GM21723 (cell line): Measurements from ENCODE around the gene MXRA8.

Source experiments
- ATAC-seq: cut with Tn5 transposase; IDR thresholded peaks from one replicate; pipeline ENCODE4 v1.9.1; 2021; ENCODE audit warnings: mild to moderate bottlenecking, moderate library complexity; ENCODE audit not compliant: unreplicated experiment

Gene MXRA8

DNA sequence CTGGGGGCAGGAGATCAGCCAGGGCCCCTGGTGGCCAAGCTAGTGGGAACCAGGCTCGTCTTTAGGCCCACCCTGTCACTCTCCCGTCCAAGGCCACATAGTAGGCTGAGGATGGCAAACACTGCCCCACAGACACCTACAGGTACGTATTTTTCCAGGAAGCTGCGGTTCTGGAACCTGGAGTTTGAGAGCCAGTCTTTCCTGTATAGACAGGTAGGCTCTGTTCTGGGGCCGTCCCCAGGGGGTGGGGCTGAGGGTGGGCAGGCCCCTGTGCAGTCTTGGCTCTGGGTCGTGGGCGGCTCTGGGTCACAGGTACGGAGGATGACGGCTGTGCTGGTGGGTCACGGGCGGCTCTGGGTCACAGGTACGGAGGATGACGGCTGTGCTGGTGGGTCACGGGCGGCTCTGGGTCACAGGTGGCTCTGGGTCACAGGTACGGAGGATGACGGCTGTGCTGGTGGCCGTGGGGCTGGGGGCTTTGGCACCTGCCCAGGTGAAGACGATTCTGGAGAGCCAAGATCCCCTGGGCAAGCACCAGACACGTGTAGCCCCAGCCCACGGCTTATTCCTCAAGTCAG is 47.8 kb downstream of the MXRA8 start:
- no peak for ATAC-seq

DNA sequence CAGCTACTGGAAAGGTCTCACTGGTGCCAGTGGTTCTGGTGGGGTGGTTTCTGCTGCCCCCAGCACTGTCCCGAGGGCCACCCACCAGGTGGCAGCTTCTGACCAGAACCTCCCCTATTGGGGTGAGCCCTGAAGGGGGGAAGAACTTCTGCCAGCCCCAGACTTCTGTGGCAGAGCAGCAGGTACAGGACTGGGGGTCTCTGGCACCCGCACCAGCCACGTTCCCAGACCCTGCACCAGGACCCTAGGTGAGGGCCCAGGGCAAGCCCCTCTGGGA is 48.3 kb downstream of the MXRA8 start:
- ATAC-seq = no peak

DNA sequence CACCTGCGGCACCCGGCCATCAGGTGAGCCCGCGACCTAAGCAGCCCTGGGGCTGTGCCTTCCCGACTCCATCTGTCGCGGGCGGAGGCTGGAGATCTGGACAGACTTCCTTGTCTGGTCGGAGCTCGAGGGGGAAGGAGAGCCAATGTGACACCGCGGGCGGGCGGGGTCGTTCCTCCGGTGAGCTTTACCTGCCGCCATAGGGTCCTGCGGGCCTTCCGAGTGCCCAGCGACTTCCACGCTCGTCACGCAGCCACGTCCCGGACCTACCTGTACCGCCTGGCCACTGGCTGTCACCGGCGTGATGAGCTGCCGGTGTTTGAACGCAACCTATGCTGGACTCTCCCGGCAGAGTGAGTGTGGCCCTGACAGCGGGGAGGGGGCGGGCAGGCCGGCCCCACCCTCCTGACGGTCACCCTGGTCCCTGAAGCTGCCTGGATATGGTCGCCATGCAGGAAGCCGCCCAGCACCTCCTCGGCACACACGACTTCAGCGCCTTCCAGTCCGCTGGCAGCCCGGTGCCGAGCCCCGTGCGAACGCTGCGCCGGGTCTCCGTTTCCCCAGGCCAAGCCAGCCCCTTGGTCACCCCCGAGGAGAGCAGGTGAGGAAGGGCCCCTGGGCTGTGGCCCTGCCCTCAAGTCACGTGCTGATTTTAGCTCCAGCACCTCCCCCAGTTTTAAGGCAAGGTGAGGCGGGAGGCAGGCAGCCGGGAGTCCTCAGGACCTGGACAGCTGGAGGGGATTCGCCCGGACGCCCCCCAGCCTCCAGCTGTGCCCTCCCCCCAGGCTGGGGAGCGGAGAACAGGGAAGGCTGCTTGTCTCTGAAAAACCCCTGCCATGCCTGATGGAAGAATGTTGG is 48.9 kb downstream of the MXRA8 start:
- no peak for ATAC-seq

DNA sequence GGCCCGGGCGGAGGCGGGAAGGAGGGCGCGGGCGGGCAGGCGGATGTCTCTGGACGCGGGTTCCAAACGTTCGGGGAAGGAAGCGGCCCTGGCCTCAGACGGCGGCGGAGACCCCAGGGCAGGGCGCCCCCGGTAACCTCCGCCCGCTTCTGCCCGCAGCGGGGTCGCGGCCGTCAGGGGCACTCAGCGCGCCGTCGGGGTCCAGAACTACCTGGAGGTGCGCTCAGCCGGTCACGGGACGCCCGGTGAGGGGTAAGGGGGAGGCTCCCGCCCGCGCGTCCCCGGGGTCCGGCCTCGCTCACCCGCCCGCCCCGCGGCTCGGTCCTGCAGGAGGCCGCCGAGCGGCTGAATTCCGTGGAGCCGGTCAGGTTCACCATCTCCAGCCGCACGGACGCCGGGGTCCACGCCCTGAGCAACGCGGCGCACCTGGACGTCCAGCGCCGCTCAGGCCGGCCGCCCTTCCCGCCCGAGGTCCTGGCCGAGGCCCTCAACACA is 49.6 kb downstream of the MXRA8 start:
- no peak for ATAC-seq

DNA sequence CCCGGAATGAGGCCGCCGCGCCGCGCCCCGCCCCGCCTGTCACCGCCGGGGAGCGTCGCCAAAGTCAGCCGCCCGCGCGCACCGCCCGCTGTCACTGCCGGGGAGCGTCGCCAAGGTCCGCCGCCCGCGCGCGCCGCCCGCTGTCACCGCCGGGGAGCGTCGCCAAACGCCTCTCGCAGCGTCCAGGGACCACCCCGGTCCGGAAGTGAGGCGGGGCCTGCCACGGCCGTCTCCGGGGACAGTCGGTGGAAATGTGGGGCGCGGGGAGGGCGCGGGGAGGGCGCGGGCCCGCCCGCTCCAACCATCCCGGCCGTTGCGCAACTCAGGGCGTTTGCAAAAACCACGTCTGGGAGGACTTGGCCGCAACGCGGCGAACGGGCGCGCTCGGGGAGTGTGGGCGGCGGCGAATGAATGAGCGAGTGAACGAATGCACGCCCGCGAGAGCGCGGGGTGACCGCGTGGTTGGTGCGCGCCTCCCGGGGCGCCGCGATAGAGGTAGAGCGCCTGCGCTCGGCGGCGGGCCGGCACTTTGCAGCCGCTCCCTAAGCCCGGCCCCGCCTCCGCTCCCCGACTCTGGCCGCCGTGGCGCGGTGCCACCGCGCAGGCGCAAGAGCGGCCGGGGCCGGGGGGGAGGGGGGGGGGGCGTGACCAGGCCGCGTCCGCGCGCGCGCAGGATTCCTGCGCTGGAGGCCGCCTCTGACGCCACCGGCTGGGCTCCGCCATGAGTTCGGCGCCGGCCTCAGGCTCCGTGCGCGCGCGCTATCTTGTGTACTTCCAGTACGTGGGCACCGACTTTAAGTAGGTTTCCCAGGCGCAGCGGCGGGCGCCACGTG is 50.2 kb downstream of the MXRA8 start, which contains the start of the genes ACAP3 and PUSL1:
Gene ACAP3, minus strand, starts transcription at position 8 of the 833 bp plus-strand sequence. CDS start 115 bp downstream, outside the sequence.
Gene PUSL1, plus strand, starts transcription at position 675 of the 833 bp plus-strand sequence. Its CDS starts 47 bp downstream, at position 722.
- peak; percentile 61 for ATAC-seq

DNA sequence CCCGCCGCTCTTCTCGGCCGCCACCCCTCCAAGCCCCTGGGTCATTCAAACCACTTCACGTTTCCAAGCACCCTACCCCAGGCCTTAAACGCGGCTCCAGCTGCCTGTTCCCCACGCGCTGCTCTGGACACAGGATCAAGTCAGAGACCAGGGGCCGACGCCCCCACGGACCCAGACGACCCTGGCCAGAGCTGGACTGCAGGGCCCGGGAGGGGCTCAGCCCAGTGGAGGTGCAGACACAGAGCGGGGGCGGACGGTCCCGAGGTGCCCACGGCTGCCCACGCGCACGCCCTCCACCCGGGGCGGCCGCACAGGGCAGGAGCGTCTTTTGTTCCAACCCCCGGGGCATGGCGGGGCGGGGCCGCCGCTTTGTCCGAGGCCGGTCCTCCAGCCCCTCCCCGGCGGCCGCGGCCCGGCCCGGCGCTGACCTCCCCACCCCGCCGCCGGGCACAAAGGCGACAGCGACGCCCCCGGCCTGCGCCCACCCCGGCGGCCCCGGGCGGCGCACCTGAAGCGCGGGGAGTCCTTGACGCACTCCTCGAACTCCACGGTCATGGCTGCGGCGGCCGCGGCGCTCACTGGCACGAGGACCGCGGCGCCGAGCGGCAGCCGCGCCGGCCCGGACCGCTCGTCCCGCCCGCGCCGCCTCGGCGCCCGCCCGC is 51.0 kb downstream of the MXRA8 start:
- ATAC-seq = peak; percentile 1

DNA sequence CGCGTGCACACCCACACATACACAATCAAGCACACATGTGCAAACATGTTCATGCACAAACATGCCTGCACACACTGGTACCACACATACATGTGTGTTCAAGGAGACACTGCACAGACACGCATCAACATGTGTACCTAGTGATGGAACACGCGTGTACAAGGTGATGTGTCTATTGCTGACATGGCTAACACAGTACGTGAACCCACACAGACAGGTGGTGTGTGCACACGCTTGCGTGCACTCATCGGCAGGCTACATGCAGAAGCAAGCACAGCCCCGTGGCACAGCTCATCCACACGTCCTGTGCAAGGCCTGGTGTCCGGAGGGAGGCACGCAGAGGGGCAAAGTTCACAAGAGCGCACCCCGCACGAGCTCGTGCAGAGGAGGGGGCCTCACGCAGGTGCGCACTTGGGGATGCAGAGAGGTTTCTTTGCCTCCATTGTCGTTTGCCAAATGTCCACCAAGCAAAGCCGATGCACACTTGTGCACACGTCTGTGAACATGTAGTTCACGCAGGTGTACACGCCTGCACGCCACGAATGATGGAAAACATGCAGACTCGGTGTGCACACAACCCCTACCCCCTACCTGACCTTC is 51.6 kb downstream of the MXRA8 start:
- ATAC-seq = no peak

DNA sequence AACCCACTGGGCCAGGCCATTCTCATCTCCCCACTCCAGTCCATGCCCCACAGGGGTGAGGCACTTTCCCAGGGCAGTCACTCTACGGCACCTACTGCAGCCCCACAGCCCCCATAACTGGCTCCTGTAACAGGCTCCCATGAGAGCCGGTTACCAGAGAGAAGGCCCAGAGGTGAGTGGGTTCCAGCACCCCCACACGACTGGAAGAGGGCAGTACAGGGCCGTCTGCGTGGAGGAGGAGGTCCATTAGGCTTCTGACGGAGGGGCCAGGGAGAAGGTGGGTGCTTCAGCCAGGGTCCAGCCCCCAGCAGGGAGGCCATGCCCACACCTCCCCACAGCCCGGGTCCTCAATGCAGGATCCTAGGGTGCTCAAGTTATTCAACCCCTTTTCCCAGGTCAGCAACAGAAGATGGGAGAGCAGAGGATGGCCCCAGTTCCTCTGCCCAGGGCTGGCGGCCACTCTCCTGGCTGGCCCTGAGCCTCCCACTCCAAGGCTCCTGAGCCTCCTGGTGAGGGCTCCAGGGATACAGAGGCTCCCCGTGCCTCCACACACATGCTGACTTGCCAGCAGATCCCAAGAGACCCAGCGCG is 52.2 kb downstream of the MXRA8 start:
- ATAC-seq = no peak

DNA sequence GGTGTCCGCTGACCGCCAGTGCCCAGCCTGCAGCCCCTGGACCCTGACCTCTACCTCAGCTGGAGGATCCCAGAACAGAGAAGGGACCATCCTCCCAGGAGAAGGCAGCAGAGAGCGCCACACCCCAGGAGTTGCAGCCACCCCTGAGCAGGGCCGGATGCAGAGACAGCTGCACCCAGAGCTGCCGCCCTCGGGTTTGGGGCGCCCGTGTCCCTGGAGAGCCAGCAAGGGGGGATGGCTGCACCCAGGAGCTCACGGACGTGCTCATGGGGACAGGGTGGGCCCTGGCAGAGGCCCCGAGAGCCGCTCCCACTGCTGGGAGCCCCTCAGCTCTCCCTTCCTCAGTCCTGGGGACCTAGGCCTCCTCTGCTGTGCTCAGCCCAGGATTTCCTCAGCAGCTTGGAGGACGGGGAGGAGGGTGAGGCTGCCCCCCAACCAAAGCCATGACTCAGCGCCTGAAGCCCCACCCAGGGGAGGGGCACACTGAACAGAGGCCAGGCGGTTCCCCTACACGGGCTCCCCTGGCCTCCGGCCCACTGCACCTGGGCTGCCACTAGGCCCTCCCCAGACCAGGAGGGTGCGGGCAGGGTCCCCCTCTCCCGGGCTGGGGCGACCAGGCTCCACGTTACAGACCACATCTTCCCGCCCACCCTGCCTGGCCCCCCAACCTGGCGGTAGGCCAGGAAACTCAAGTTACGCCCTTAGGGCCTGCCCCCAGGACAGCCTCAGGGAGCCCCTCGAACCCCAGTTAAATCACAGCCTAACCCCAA is 52.9 kb downstream of the MXRA8 start:
- no peak for ATAC-seq

DNA sequence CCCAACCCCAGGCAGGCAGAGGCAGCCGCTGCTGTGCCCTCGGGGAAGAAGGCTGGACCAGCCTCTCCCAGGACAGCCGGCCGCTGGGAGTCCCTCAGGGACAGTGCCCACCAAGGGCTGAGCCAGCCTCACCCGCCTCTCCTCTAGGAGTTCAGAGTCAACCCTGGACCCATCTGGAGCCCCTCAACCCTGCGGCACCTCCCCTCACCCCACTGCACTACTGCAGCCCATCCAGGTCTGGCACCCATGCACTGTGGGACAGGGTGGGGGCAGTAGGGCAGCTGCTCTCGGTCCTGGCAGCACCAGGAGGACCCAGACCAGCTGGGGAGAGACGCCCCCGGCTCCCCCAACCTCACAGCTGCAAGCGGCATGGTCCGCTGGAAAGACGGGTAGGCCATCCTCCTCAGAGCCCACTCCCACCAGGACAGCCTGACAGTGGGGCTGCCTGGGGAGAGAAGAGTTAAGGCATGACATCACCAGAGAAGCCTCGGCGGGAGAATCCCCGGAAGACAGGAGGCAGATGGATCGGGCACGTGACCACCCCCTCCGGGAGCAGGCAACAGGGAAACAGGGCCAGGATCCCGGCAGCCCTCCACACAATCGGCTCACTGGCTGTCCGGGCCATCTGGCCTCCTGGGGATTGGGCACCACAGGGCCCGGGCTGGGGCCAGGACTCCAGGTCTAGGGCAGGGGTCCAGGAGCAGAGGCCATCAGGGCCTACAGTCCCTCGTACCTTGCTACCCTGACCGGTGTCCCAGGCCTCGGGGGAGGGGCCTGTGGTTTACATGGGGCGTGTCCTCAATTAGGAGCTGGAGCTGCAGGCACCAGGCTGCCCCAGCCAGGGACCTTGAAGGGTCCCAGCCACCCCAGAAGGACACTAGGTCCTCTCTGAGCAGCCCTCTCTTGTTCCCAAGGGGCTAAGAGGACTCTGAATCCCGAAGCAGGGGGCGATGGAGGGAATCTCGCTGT is 53.7 kb downstream of the MXRA8 start:
- no peak for ATAC-seq

DNA sequence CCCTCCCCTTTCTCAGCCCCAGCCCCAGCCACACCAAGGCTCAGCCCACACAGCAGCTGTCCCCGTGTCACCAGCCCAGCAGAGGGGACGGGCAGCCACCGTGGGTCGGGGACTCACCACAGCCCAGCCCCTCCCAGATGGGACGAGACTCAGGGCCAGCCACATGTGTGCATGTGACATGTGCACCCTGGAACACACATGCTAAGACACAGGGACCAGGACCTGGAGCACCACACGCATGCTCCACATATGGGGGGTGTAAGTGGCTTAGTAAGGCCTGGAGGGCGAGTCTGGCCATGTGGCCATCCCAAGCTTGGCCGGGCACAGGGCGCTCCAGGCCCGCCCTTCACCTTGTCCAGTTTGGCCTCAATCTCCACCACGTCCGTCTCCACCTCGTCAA is 54.6 kb downstream of the MXRA8 start:
- no peak for ATAC-seq

DNA sequence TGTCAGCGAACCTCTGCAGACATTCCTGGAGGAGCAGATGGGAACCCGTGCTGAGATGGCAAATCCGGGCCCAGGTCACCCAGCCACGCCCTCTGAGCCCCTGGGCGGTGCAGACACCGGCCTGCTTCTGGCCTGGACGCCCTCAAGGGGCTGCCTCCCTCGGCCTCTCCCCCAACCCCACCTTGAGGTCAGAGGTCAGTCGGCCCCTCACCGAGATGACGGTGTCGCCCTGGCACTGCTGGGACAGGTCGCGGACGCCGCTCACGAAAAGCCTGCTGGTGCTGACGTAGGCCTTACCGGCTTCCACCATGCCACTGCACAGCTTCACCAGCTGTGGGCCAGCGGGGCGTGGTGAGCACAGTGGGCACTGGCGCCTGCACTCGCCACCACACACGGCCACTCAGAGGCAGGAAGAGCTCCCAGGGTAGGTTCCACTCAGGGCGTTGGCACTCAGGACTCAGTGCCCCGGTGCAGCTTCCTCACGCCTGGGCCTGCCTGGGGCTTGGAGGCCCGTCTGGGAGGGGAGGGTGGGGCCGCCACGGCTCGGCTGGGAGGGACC is 55.3 kb downstream of the MXRA8 start:
- no peak for ATAC-seq
